Mammary epithelial cell (primary cell): ENCODE measurements around the gene ZC3H7B.

Experiments used
- CTCF ChIP-seq, 2 donors: IDR thresholded peaks in 1 of 2; conservative IDR thresholded peaks in 1 of 2; 2 replicates each; pipeline ENCODE4 v1.5.1; 2011 to 2012; ENCODE audit warnings: inconsistent platforms in 2 of 2, low read length in 2 of 2, mild to moderate bottlenecking in 2 of 2, control low read depth in 1 of 2, low read depth in 1 of 2; ENCODE audit not compliant: insufficient read depth in 1 of 2; ENCODE audit errors: extremely low read depth in 1 of 2
- EZH2 ChIP-seq: IDR thresholded peaks from 2 replicates; pipeline ENCODE4 v1.6.1; 2012; ENCODE audit warnings: low read length, inconsistent platforms, borderline replicate concordance

GRCh38 chr22:41381329-41382097 is 80.2 kb downstream of the ZC3H7B start, which contains the start of gene TEF:
- TF ChIP-seq EZH2: no peak
- TF ChIP-seq CTCF (conservative IDR thresholded peaks at IDR 0.05 in 1 of 2, IDR thresholded peaks at IDR 0.05 in 1 of 2; ENCODE audit: extremely low read depth in 1 of 2, insufficient read depth in 1 of 2, low read depth in 1 of 2, low read length in 2 of 2): no peak
